ENCODE measurements around the gene GSK3A. TPM values are rescaled to one million over a fixed set of nuclear protein-coding genes. Genes with fewer than 3 reads are reported as not detected.

Gene GSK3A
- total and polyA plus RNA-seq, 9 of the 15 experiments (the other 6 are each of a cell fraction or from before 2014, with no cell fraction given), result 0.62 to 90.7 (median 33.3) TPM

DNA sequence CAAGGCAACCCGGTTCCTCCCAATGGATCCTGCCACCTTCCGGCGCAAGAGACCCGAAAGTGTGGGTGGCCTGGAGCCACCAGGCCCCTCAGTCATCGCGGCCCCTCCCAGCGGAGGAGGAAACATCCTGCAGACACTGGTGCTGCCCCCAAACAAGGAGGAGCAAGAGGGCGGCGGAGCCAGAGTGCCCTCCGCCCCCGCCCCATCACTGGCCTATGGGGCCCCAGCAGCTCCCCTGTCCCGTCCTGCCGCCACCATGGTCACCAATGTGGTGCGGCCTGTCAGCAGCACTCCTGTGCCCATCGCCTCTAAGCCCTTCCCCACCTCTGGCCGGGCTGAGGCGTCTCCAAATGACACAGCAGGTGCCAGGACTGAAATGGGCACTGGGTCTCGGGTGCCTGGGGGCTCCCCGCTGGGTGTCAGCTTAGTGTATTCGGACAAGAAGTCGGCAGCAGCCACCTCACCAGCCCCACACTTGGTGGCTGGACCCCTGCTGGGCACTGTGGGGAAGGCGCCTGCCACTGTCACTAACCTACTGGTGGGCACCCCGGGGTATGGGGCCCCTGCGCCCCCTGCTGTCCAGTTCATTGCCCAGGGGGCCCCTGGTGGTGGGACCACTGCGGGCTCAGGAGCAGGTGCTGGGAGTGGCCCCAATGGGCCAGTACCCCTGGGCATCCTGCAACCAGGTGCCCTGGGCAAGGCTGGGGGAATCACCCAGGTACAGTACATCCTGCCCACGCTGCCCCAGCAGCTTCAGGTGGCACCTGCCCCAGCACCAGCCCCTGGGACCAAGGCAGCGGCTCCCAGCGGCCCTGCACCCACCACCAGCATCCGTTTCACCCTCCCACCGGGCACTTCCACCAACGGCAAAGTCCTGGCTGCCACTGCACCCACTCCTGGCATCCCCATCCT is 48.4 kb upstream of the GSK3A start:
- no peak overlapping the region for H3K9ac ChIP-seq (ENCODE audit: insufficient read depth in 1 of 2, low read depth in 2 of 2, low read length in 2 of 2)
- no peak overlapping the region for H2AFZ ChIP-seq (ENCODE audit: low read depth, low read length)
- H3K4me2 ChIP-seq (ENCODE audit: insufficient read depth, low read length), result no peak overlapping the region
- in situ Hi-C loops (cut with MboI) (no loop called here), intact Hi-C loops (cut with micrococcal nuclease) (no loop called here)
- no peak overlapping the region for H3K27ac ChIP-seq (ENCODE audit: extremely low read depth, low read depth, low read length)
- H3K79me2 ChIP-seq (ENCODE audit: control insufficient read depth, insufficient read depth, low read length), result peaks cover 11% of the 10 kb centered on the region
- 89% methylated on average over 11 of the region's 31 CpGs for WGBS (ENCODE audit: insufficient coverage, low coverage, missing lambda C conversion rate)
- ATAC-seq, result peak; percentile 45
- H3K9me3 ChIP-seq (replicated peaks; ENCODE audit: control insufficient read depth, insufficient read depth, low read depth, low read length), result no peaks in the 10 kb centered on the region
- H4K20me1 ChIP-seq (replicated peaks; ENCODE audit: control insufficient read depth, insufficient read depth, low read length), result peaks cover 2% of the 10 kb centered on the region; the same call in 1 of the 2 replicates
- H3K27me3 ChIP-seq (ENCODE audit: control insufficient read depth in 2 of 2, insufficient read depth in 2 of 2, low read length in 2 of 2), result no peaks in the 10 kb centered on the region
- H3K4me1 ChIP-seq (replicated peaks in 1 of 2; ENCODE audit: control insufficient read depth in 2 of 2, insufficient read depth in 2 of 2, low read length in 2 of 2), result peaks cover 6 to 85% of the 10 kb centered on the region in 2 experiments; a peak in 4 of 5 replicates
- ChIA-PET CTCF (ENCODE audit: low intra/inter-chr PET ratio) (no interaction called here), POLR2A (interaction anchor here (1.8 kb wide), 1 partner anchor 11 kb away, joined by 6 read pairs; the partner anchor contains the start of genes PAFAH1B3 and PRR19)
- H3K9me1 ChIP-seq (ENCODE audit: control insufficient read depth, insufficient read depth, low read length), result no peaks in the 10 kb centered on the region
- no peak overlapping the region for H3K4me3 ChIP-seq
- no peak for FAIRE-seq
- BruUV-seq (replicated peaks), result no TSS peak
- peaks cover 90% of the 10 kb centered on the region; the same call in 2 of the 3 replicates for H3K36me3 ChIP-seq (ENCODE audit: control insufficient read depth, insufficient read depth, low read length)
- peak in 3 of 4 experiments; percentile 28 to 58 (median 47) for DNase-seq (ENCODE audit: extremely low read depth in 1 of 4, low spot score in 3 of 4)
- peak; percentile 25; the same call in 1 of the 2 replicates for TF ChIP-seq SMC3 (conservative IDR thresholded peaks at IDR 0.05; ENCODE audit: insufficient read depth, low read depth, low read length)
- peak; percentile 42; the same call in 1 of the 2 replicates for TF ChIP-seq ZBTB7A (IDR thresholded peaks at IDR 0.05; ENCODE audit: borderline replicate concordance, control insufficient read depth, low read depth, low read length)
- TF ChIP-seq, protein P1, sequence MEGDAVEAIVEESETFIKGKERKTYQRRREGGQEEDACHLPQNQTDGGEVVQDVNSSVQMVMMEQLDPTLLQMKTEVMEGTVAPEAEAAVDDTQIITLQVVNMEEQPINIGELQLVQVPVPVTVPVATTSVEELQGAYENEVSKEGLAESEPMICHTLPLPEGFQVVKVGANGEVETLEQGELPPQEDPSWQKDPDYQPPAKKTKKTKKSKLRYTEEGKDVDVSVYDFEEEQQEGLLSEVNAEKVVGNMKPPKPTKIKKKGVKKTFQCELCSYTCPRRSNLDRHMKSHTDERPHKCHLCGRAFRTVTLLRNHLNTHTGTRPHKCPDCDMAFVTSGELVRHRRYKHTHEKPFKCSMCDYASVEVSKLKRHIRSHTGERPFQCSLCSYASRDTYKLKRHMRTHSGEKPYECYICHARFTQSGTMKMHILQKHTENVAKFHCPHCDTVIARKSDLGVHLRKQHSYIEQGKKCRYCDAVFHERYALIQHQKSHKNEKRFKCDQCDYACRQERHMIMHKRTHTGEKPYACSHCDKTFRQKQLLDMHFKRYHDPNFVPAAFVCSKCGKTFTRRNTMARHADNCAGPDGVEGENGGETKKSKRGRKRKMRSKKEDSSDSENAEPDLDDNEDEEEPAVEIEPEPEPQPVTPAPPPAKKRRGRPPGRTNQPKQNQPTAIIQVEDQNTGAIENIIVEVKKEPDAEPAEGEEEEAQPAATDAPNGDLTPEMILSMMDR (IDR thresholded peaks at IDR 0.05 in 2 of 3, conservative IDR thresholded peaks at IDR 0.05 in 1 of 3; ENCODE audit: insufficient read depth in 2 of 3, low read depth in 1 of 3, low read length in 3 of 3), result peak; percentile 50 to 96 (median 67); a peak in 5 of 6 replicates
- peak; percentile 55 for TF ChIP-seq RBFOX2 (IDR thresholded peaks at IDR 0.05; ENCODE audit: low read depth, low read length)
- TF ChIP-seq, protein P2, sequence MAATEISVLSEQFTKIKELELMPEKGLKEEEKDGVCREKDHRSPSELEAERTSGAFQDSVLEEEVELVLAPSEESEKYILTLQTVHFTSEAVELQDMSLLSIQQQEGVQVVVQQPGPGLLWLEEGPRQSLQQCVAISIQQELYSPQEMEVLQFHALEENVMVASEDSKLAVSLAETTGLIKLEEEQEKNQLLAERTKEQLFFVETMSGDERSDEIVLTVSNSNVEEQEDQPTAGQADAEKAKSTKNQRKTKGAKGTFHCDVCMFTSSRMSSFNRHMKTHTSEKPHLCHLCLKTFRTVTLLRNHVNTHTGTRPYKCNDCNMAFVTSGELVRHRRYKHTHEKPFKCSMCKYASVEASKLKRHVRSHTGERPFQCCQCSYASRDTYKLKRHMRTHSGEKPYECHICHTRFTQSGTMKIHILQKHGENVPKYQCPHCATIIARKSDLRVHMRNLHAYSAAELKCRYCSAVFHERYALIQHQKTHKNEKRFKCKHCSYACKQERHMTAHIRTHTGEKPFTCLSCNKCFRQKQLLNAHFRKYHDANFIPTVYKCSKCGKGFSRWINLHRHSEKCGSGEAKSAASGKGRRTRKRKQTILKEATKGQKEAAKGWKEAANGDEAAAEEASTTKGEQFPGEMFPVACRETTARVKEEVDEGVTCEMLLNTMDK (IDR thresholded peaks at IDR 0.05; ENCODE audit: borderline replicate concordance, insufficient read depth, low read depth, low read length, poor library complexity, severe bottlenecking), result peak; percentile 14
- TF ChIP-seq, protein P3, sequence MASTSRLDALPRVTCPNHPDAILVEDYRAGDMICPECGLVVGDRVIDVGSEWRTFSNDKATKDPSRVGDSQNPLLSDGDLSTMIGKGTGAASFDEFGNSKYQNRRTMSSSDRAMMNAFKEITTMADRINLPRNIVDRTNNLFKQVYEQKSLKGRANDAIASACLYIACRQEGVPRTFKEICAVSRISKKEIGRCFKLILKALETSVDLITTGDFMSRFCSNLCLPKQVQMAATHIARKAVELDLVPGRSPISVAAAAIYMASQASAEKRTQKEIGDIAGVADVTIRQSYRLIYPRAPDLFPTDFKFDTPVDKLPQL (IDR thresholded peaks at IDR 0.05; ENCODE audit: extremely low read depth, insufficient read length), result no peak
- TF ChIP-seq POLR2AphosphoS5 (IDR thresholded peaks at IDR 0.05; ENCODE audit: control insufficient read depth, insufficient read depth, low read depth, low read length), result 0 out of 2 replicates have a peak, but pooled peaks have one; percentile 14
